ENCODE results near the gene GPR83.
"Not testable (repeated sequence)": the region's sequence is repeated elsewhere in the genome, so short reads cannot be mapped to it uniquely, and the experiment has no call there.

GPR83 gene

DNA sequence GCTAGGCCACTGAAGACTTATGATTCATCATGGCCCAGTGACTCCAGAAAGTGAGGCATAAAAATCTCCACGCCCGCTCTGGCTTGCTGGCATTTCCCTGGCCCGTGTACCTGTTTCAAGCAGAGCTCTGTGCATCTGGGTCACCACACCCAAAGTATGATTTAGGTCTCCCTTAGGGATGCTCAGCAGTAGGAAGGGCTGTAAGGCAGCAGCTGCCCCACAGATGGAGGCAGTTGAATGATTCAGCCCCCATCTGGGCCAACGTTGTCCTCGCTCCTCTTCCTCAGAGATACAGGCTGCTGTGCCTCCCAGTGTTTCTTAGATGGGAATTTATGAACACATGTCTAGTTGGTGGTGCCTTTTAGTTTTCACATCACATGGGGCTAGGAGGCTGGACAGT, 21.6 kb downstream of the GPR83 start:
- Histone ChIP-seq H3K79me2 (ENCODE audit: control insufficient read depth, insufficient read depth, low read length, unreplicated experiment) (no peaks in the 10 kb centered on the region), H3K27ac (ENCODE audit: low read depth, low read length) (no peak overlapping the region), H3K27me3 (ENCODE audit: insufficient read depth, low read length) (peaks cover 34% of the 10 kb centered on the region), H3K36me3 (ENCODE audit: insufficient read depth, low read length) (no peaks in the 10 kb centered on the region), H3K4me3 (ENCODE audit: low read depth, low read length) (no peak overlapping the region), H2AFZ (ENCODE audit: low read length, unreplicated experiment) (no peak overlapping the region), H3K4me1 (ENCODE audit: control insufficient read depth, insufficient read depth, low read length, unreplicated experiment) (no peaks in the 10 kb centered on the region)

DNA sequence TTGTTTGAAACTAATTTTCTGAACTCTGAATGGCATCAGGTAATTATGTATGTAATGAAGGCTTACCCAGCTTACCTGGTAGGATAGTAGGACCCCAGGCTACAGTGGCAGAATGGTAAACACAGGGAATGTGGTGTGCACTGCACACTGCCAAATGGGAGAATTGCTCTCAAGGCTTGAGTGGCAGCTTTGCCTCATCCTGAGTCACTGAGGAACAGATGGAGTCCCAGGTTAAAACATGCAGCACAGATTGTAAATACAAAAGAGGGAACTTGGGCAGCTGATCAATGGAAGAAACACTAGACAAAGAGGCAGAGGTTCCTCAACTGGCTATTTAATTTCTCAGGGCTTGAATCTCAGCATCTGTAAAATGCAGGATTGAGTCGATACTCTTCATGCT, 24.4 kb downstream of the GPR83 start:
- Histone ChIP-seq H3K79me2 (ENCODE audit: control insufficient read depth, insufficient read depth, low read length, unreplicated experiment) (no peaks in the 10 kb centered on the region), H3K36me3 (ENCODE audit: insufficient read depth, low read length) (no peaks in the 10 kb centered on the region), H2AFZ (ENCODE audit: low read length, unreplicated experiment) (no peak overlapping the region), H3K4me3 (ENCODE audit: low read depth, low read length) (no peak overlapping the region), H3K4me1 (ENCODE audit: control insufficient read depth, insufficient read depth, low read length, unreplicated experiment) (no peaks in the 10 kb centered on the region), H3K27ac (ENCODE audit: low read depth, low read length) (no peak overlapping the region), H3K27me3 (ENCODE audit: insufficient read depth, low read length) (peaks cover 29% of the 10 kb centered on the region)

DNA sequence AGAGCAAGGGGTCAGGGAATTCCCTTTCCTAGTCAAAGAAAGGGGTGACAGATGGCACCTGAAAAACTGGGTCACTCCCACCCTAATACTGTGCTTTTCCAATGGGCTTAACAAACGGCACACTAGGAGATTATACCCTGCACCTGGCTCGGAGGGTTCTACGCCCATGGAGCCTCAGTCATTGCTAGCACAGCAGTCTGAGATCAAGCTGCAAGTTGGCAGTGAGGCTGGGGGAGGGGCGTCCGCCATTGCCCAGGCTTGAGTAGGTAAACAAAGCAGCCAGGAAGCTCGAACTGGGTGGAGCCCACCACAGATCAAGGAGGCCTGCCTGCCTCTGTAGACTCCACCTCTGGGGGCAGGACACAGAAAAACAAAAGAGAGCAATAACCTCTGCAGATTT, 30.6 kb downstream of the GPR83 start:
- not testable (repeated sequence) for H3K4me1 ChIP-seq (ENCODE audit: control insufficient read depth, insufficient read depth, low read length, unreplicated experiment); H3K27ac ChIP-seq (ENCODE audit: low read depth, low read length); H3K27me3 ChIP-seq (ENCODE audit: insufficient read depth, low read length); H3K4me3 ChIP-seq (ENCODE audit: low read depth, low read length); H2AFZ ChIP-seq (ENCODE audit: low read length, unreplicated experiment); H3K79me2 ChIP-seq (ENCODE audit: control insufficient read depth, insufficient read depth, low read length, unreplicated experiment); H3K36me3 ChIP-seq (ENCODE audit: insufficient read depth, low read length)

DNA sequence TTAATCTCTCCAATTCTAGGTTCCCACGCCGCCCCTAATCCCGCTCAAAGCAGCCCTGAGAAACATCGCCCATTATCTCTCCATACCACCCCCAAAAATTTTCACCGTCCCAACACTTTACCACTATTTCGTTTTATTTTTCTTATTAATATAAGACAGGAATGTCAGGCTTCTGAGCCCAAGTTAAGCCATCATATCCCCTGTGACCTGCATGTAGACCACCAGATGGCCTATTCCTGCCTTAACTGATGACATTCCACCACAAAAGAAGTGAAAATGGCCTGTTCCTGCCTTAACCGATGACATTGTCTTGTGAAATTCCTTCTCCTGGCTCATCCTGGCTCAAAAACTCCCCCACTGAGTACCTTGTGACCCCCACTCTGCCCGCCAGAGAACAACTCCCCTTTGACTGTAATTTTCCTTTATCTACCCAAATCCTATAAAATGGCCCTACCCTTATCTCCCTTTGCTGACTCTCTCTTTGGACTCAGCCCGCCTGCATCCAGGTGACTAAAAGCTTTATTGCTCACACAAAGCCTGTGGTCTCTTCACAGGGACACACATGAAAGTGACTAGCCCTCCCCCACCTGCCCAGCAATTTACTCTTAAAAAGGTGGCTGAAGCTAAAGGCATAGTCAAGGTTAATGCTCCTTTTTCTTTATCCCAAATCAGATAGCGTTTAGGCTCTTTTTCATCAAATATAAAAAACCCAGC, 50.2 kb downstream of the GPR83 start:
- H3K4me3 ChIP-seq (ENCODE audit: low read depth, low read length); H2AFZ ChIP-seq (ENCODE audit: low read length, unreplicated experiment); H3K79me2 ChIP-seq (ENCODE audit: control insufficient read depth, insufficient read depth, low read length, unreplicated experiment); H3K27me3 ChIP-seq (ENCODE audit: insufficient read depth, low read length); H3K4me1 ChIP-seq (ENCODE audit: control insufficient read depth, insufficient read depth, low read length, unreplicated experiment); H3K27ac ChIP-seq (ENCODE audit: low read depth, low read length); H3K36me3 ChIP-seq (ENCODE audit: insufficient read depth, low read length): not testable (repeated sequence)

DNA sequence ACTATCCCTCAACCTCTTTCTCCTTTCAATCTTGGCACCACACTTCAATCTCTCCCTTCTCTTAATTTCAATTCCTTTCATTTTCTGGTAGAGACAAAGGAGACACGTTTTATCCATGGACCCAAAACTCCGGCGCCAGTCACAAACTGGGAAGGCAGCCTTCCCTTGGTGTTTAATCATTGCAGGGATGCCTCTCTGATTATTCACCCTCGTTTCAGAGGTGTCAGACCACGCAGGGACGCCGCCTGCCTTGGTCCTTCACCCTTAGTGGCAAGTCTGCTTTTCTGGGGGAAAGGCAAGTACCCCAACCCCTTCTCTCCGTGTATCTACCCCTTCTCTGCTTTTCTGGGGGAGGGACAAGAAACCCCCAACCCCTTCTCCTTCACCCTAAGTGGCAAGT, 54.9 kb downstream of the GPR83 start:
- H3K27ac ChIP-seq (ENCODE audit: low read depth, low read length); H3K4me3 ChIP-seq (ENCODE audit: low read depth, low read length); H3K36me3 ChIP-seq (ENCODE audit: insufficient read depth, low read length); H3K27me3 ChIP-seq (ENCODE audit: insufficient read depth, low read length); H2AFZ ChIP-seq (ENCODE audit: low read length, unreplicated experiment); H3K4me1 ChIP-seq (ENCODE audit: control insufficient read depth, insufficient read depth, low read length, unreplicated experiment); H3K79me2 ChIP-seq (ENCODE audit: control insufficient read depth, insufficient read depth, low read length, unreplicated experiment): not testable (repeated sequence)

DNA sequence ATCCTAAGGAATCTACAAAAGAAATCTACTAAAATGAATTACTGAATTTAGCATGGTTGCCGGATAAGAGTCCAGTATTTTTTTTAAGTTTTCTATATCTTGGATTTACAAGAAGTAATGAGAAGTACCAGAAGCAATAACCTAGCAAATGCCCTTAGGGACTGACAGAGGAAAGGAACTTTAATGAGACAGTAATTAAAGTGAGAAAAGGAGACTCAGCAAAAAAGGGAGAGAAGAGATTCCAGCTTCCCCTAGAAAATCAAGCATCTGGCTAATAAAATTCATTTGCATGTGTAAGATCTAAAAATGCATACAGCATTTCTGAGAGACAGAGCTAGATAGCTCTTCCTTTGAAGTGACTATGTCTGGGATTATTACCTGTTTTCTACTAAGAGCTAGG, 57.7 kb downstream of the GPR83 start:
- Histone ChIP-seq H3K27me3 (ENCODE audit: insufficient read depth, low read length) (peaks cover 9% of the 10 kb centered on the region; the same call in 1 of the 2 replicates), H3K79me2 (ENCODE audit: control insufficient read depth, insufficient read depth, low read length, unreplicated experiment) (no peaks in the 10 kb centered on the region), H3K4me1 (ENCODE audit: control insufficient read depth, insufficient read depth, low read length, unreplicated experiment) (no peaks in the 10 kb centered on the region), H3K27ac (ENCODE audit: low read depth, low read length) (no peak overlapping the region), H3K4me3 (ENCODE audit: low read depth, low read length) (no peak overlapping the region), H2AFZ (ENCODE audit: low read length, unreplicated experiment) (no peak overlapping the region), H3K36me3 (ENCODE audit: insufficient read depth, low read length) (no peaks in the 10 kb centered on the region)

DNA sequence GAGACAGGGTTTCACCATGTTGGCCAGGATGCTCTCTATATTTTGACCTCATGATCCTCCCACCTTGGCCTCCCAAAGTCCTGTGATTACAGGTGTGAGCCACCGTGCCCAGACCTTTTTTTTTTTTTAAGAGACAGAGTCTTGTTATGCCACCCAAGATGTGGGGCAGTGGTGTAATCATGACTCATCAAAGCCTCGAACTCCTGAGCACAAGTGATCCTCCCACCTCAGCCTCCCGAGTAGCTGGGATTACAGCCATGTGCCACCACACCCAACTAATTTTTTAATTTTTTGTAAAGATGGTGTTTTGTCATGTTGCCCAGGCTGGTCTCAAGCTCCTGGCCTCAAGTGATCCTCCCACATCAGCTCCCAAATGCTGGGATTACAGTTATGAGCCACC, 59.0 kb downstream of the GPR83 start:
- Histone ChIP-seq H3K4me1 (ENCODE audit: control insufficient read depth, insufficient read depth, low read length, unreplicated experiment) (no peaks in the 10 kb centered on the region), H3K4me3 (ENCODE audit: low read depth, low read length) (no peak overlapping the region), H3K27ac (ENCODE audit: low read depth, low read length) (no peak overlapping the region)

DNA sequence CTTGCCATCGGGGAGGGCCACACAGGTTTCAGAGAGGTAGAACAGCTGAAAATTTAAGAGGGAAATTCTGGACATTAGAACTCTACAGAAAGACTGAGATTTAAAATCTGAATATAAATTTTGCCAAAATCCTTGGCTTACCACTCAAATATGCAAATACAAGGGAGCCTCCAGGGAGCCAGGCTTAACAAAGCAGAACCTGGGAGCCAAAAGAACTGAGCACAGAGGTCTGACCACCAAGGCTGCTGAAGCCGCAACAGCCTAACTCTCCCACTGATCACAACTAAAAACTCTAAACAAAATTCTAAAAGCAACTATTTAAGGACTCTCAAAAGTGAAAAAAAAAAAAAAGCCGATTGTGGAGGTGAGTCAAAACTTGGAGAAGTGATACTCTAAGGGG, 62.6 kb downstream of the GPR83 start:
- no peaks in the 10 kb centered on the region for H3K4me1 ChIP-seq (ENCODE audit: control insufficient read depth, insufficient read depth, low read length, unreplicated experiment)
- H3K27me3 ChIP-seq (ENCODE audit: insufficient read depth, low read length): peaks cover 21% of the 10 kb centered on the region
- H2AFZ ChIP-seq (ENCODE audit: low read length, unreplicated experiment): no peak overlapping the region
- no peak overlapping the region for H3K4me3 ChIP-seq (ENCODE audit: low read depth, low read length)
- no peaks in the 10 kb centered on the region for H3K36me3 ChIP-seq (ENCODE audit: insufficient read depth, low read length)
- no peaks in the 10 kb centered on the region for H3K79me2 ChIP-seq (ENCODE audit: control insufficient read depth, insufficient read depth, low read length, unreplicated experiment)
- H3K27ac ChIP-seq (ENCODE audit: low read depth, low read length): no peak overlapping the region

More for the DNA sequence above, 59.0 kb downstream of the GPR83 start:
- no peak overlapping the region for H2AFZ ChIP-seq (ENCODE audit: low read length, unreplicated experiment)
- no peaks in the 10 kb centered on the region for H3K36me3 ChIP-seq (ENCODE audit: insufficient read depth, low read length)
- H3K27me3 ChIP-seq (ENCODE audit: insufficient read depth, low read length): peaks cover 10% of the 10 kb centered on the region; the same call in 1 of the 2 replicates
- H3K79me2 ChIP-seq (ENCODE audit: control insufficient read depth, insufficient read depth, low read length, unreplicated experiment): no peaks in the 10 kb centered on the region

DNA sequence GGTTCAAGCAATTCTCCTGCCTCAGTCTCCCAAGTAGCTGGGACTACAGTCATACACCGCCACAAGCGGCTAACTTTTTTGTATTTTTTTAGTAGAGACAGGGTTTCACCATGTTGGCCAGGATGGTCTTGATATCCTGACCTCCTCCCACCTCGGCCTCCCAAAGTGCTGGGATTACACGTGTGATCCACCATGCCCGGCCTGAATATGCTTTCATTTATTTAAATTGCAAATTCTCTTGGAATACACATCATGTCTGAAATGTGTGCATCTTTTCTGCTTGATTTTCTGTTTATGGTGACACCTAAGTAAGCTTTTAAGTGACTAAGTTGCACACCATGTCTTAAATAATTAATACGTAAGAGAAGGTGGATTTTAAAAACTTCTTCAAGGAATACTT, 65.2 kb downstream of the GPR83 start:
- Histone ChIP-seq H2AFZ (ENCODE audit: low read length, unreplicated experiment) (no peak overlapping the region), H3K36me3 (ENCODE audit: insufficient read depth, low read length) (no peaks in the 10 kb centered on the region), H3K79me2 (ENCODE audit: control insufficient read depth, insufficient read depth, low read length, unreplicated experiment) (no peaks in the 10 kb centered on the region), H3K4me1 (ENCODE audit: control insufficient read depth, insufficient read depth, low read length, unreplicated experiment) (no peaks in the 10 kb centered on the region), H3K27me3 (ENCODE audit: insufficient read depth, low read length) (peaks cover 32% of the 10 kb centered on the region), H3K27ac (ENCODE audit: low read depth, low read length) (no peak overlapping the region), H3K4me3 (ENCODE audit: low read depth, low read length) (no peak overlapping the region)

DNA sequence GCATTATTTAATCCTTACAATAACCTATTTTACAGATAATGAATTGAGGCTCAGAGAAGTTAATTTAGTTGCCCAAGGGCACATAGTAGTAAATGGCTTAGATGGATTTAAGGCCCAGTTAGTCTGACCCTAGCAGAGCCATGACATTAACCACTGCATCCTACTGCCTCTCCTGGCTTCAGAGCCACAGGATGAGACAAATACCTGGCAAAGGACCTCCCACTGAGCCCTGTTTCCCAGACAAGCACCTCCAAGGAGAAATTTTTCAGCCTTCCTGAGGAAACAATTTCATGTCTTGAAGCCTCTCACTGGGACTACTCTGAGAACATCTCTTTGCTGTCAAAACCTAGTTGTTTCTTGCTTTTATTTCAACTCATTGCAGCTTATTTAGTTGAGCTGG, 68.4 kb downstream of the GPR83 start:
- H3K4me3 ChIP-seq (ENCODE audit: low read depth, low read length): no peak overlapping the region
- no peaks in the 10 kb centered on the region for H3K79me2 ChIP-seq (ENCODE audit: control insufficient read depth, insufficient read depth, low read length, unreplicated experiment)
- no peak overlapping the region for H3K27ac ChIP-seq (ENCODE audit: low read depth, low read length)
- H3K36me3 ChIP-seq (ENCODE audit: insufficient read depth, low read length): no peaks in the 10 kb centered on the region
- no peaks in the 10 kb centered on the region for H3K4me1 ChIP-seq (ENCODE audit: control insufficient read depth, insufficient read depth, low read length, unreplicated experiment)
- H2AFZ ChIP-seq (ENCODE audit: low read length, unreplicated experiment): no peak overlapping the region
- peaks cover 33% of the 10 kb centered on the region for H3K27me3 ChIP-seq (ENCODE audit: insufficient read depth, low read length)

DNA sequence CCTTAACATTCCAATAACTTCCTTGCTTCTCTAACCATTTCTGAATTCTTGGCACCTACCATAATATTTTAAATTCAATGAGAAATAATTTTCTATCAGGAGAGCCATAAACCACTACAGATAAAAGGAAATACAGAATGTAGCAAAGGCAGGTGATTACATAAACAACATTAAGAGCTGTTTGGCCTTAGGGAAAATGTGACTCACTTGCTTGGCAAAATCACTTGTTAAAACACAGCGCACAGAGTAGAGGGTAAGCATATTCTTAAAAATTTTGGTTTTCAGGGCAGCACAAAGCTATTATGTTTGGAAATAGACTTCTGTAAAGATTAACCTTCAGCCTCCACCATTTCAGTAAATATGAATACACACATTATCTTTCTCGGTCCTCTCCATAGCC, 70.4 kb downstream of the GPR83 start:
- H3K4me3 ChIP-seq (ENCODE audit: low read depth, low read length): no peak overlapping the region
- no peak overlapping the region for H3K27ac ChIP-seq (ENCODE audit: low read depth, low read length)
- H3K79me2 ChIP-seq (ENCODE audit: control insufficient read depth, insufficient read depth, low read length, unreplicated experiment): no peaks in the 10 kb centered on the region
- peaks cover 33% of the 10 kb centered on the region for H3K27me3 ChIP-seq (ENCODE audit: insufficient read depth, low read length)
- H3K36me3 ChIP-seq (ENCODE audit: insufficient read depth, low read length): no peaks in the 10 kb centered on the region
- H2AFZ ChIP-seq (ENCODE audit: low read length, unreplicated experiment): no peak overlapping the region
- no peaks in the 10 kb centered on the region for H3K4me1 ChIP-seq (ENCODE audit: control insufficient read depth, insufficient read depth, low read length, unreplicated experiment)

All from ACC112 (cell line).